ENCODE data around the gene COX8A. TPM values are rescaled to one million over a fixed set of nuclear protein-coding genes. Genes with fewer than 3 reads are reported as not detected.
A peak's percentile ranks its signal among the peaks of the same experiment; 100 is the strongest.

COX8A gene
- total and polyA plus RNA-seq, 9 of the 15 experiments (the other 6 are each of a cell fraction or from before 2014, with no cell fraction given) = 274 to 1,206 (median 526) TPM

DNA sequence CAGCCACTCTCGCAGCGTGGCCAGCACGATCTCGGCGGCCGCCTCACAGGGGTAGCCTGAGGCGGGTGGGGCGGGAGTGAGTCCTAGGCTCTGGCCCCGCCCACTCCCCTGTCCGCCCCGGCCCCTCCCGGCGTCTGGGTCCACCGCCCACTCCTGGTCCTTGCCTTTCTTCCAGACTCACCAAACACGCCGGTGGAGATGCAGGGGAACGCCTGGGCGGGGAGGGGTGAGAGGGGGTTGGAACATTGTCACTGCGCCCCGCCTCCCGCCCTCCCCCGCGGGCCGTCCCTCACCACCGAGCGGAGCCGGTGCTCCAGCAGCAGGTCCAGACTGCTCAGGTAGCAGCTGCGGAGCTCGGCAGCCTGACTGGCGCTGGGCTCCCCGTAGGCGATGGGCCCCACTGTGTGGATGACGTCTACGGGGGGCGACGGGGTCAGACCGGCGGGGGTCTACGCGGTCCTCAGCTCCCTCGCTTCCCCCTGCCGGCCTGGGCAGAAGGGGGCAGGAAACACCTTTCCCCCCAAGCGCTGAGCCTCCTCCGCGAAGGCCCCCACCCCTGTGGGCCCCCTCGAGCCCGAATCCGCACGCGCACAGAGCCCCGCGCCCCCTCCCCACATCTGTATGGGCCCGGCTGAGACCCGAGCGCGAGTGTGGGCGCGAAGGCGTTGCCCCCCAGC is 25.1 kb downstream of the COX8A start:
- Histone ChIP-seq H3K9me3 (replicated peaks; ENCODE audit: control insufficient read depth, insufficient read depth, low read depth, low read length) (no peaks in the 10 kb centered on the region), H3K9me1 (ENCODE audit: control insufficient read depth, insufficient read depth, low read length) (no peaks in the 10 kb centered on the region), H3K36me3 (ENCODE audit: control insufficient read depth, insufficient read depth, low read length) (peaks cover 63% of the 10 kb centered on the region; the same call in 2 of the 3 replicates), H3K79me2 (ENCODE audit: control insufficient read depth, insufficient read depth, low read length) (no peaks in the 10 kb centered on the region), H3K27ac (ENCODE audit: extremely low read depth, low read depth, low read length) (no peak overlapping the region), H3K4me3 (no peak overlapping the region), H3K9ac (ENCODE audit: insufficient read depth in 1 of 2, low read depth in 2 of 2, low read length in 2 of 2) (no peak overlapping the region), H4K20me1 (replicated peaks; ENCODE audit: control insufficient read depth, insufficient read depth, low read length) (peaks cover 14% of the 10 kb centered on the region), H3K27me3 (ENCODE audit: control insufficient read depth in 2 of 2, insufficient read depth in 2 of 2, low read length in 2 of 2) (no peaks in the 10 kb centered on the region), H3K4me2 (ENCODE audit: insufficient read depth, low read length) (no peak overlapping the region), H3K4me1 (replicated peaks in 1 of 2; ENCODE audit: control insufficient read depth in 2 of 2, insufficient read depth in 2 of 2, low read length in 2 of 2) (peaks cover 0 to 61% of the 10 kb centered on the region in 2 experiments; a peak in 2 of 5 replicates), H2AFZ (ENCODE audit: low read depth, low read length) (no peak overlapping the region)
- TF ChIP-seq, protein P1, sequence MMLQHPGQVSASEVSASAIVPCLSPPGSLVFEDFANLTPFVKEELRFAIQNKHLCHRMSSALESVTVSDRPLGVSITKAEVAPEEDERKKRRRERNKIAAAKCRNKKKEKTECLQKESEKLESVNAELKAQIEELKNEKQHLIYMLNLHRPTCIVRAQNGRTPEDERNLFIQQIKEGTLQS (IDR thresholded peaks at IDR 0.05) = peak; percentile 6; the same call in 1 of the 2 replicates
- TF ChIP-seq, protein P1 (CRISPR knock-in tag; conservative IDR thresholded peaks at IDR 0.05) = no peak
- peak; percentile 62 for TF ChIP-seq RBM22 (IDR thresholded peaks at IDR 0.05; ENCODE audit: low read depth, low read length, poor library complexity, severe bottlenecking)
- TF ChIP-seq POLR2G (IDR thresholded peaks at IDR 0.05; ENCODE audit: low read depth, low read length) = peak; percentile 15
- peak; percentile 40; the same call in 1 of the 2 replicates for TF ChIP-seq RBFOX2 (IDR thresholded peaks at IDR 0.05; ENCODE audit: low read depth, low read length)
- TF ChIP-seq HMGN3 (IDR thresholded peaks at IDR 0.05; ENCODE audit: borderline replicate concordance, extremely low read depth, insufficient read length, low read depth, low read length) = peak; percentile 20
- peak; percentile 72 for TF ChIP-seq EGR1 (conservative IDR thresholded peaks at IDR 0.05)
- TF ChIP-seq PRPF4 (IDR thresholded peaks at IDR 0.05; ENCODE audit: insufficient read depth, low read depth, low read length, poor library complexity, severe bottlenecking) = peak; percentile 18
- TF ChIP-seq RUNX1 (IDR thresholded peaks at IDR 0.05; ENCODE audit: low read depth) = no peak
- peak; percentile 76 for TF ChIP-seq ZNF263 (CRISPR knock-in tag; IDR thresholded peaks at IDR 0.05; ENCODE audit: borderline replicate concordance)
- TF ChIP-seq, protein P2, sequence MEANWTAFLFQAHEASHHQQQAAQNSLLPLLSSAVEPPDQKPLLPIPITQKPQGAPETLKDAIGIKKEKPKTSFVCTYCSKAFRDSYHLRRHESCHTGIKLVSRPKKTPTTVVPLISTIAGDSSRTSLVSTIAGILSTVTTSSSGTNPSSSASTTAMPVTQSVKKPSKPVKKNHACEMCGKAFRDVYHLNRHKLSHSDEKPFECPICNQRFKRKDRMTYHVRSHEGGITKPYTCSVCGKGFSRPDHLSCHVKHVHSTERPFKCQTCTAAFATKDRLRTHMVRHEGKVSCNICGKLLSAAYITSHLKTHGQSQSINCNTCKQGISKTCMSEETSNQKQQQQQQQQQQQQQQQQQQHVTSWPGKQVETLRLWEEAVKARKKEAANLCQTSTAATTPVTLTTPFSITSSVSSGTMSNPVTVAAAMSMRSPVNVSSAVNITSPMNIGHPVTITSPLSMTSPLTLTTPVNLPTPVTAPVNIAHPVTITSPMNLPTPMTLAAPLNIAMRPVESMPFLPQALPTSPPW (CRISPR knock-in tag; IDR thresholded peaks at IDR 0.05) = peak; percentile 51
- TF ChIP-seq, protein P3, sequence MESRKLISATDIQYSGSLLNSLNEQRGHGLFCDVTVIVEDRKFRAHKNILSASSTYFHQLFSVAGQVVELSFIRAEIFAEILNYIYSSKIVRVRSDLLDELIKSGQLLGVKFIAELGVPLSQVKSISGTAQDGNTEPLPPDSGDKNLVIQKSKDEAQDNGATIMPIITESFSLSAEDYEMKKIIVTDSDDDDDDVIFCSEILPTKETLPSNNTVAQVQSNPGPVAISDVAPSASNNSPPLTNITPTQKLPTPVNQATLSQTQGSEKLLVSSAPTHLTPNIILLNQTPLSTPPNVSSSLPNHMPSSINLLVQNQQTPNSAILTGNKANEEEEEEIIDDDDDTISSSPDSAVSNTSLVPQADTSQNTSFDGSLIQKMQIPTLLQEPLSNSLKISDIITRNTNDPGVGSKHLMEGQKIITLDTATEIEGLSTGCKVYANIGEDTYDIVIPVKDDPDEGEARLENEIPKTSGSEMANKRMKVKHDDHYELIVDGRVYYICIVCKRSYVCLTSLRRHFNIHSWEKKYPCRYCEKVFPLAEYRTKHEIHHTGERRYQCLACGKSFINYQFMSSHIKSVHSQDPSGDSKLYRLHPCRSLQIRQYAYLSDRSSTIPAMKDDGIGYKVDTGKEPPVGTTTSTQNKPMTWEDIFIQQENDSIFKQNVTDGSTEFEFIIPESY (CRISPR knock-in tag; IDR thresholded peaks at IDR 0.05) = peak; percentile 74
- no peak for TF ChIP-seq ZBED1 (IDR thresholded peaks at IDR 0.05)
- no peak for TF ChIP-seq BCL6 (CRISPR knock-in tag; IDR thresholded peaks at IDR 0.05)
- peak; percentile 86 for ATAC-seq
- ChIA-PET CTCF (ENCODE audit: low intra/inter-chr PET ratio) (no interaction called here), POLR2A (interaction anchor here (0.7 to 1.2 kb wide), 2 partner anchors 9 to 310 kb away, joined by 3 to 4 read pairs; no protein-coding TSS in a partner anchor)
- no peak for FAIRE-seq
- in situ Hi-C loops (cut with MboI) (no loop called here), intact Hi-C loops (cut with micrococcal nuclease) (loop anchor here (10.0 kb wide), 2 partner anchors 95 to 145 kb away; no protein-coding TSS in a partner anchor)
- WGBS (ENCODE audit: insufficient coverage, low coverage, missing lambda C conversion rate) = 86% methylated on average over 17 of the region's 59 CpGs
- no TSS peak for BruUV-seq (replicated peaks)
- peak; percentile 63 to 89 (median 84) for DNase-seq (ENCODE audit: extremely low read depth in 1 of 4, low spot score in 3 of 4)

All from K562 (cell line).